HFFc6 (cell line): Measurements from ENCODE around the gene ITGA6. TPM values are rescaled to one million over a fixed set of nuclear protein-coding genes. Genes with fewer than 3 reads are reported as not detected.

Source experiments
- DNase-seq: peaks from one replicate; pipeline ENCODE4 v3.0.0-alpha.2; 2018
- H3K27ac Mint-ChIP-seq: 2 replicates; pipeline ENCODE4 v1.8.0; 2020; ENCODE audit warnings: mild to moderate bottlenecking, mixed read lengths
- H3K27me3 Mint-ChIP-seq: 2 replicates; pipeline ENCODE4 v1.8.0; 2021; ENCODE audit warnings: mild to moderate bottlenecking, moderate library complexity, mixed read lengths; ENCODE audit not compliant: insufficient read depth
- H3K36me3 Mint-ChIP-seq: 2 replicates; pipeline ENCODE4 v1.8.0; 2021; ENCODE audit warnings: low read depth, mixed read lengths
- H3K4me1 Mint-ChIP-seq: 2 replicates; pipeline ENCODE4 v1.8.0; 2020; ENCODE audit warnings: low read depth, mixed read lengths
- H3K4me3 Mint-ChIP-seq: 2 replicates; pipeline ENCODE4 v1.8.0; 2020; ENCODE audit warnings: mild to moderate bottlenecking, moderate library complexity, mixed read lengths
- H3K9me3 Mint-ChIP-seq: 2 replicates; pipeline ENCODE4 v1.8.0; 2020; ENCODE audit warnings: mild to moderate bottlenecking, mixed read lengths
- CTCF ChIP-seq: fragments of 200-600 bp; sonication (generic); IDR thresholded peaks from 2 replicates; pipeline ENCODE4 v1.5.0; 2021; ENCODE audit warnings: antibody characterized with exemption, mild to moderate bottlenecking
- total RNA-seq, 6 experiments: library from RNA; stranded (reverse); fragmentation: NEBNext Ultra II Directional; extraction: Animal tissue kit (Norgen Biotek cat#: 25700); gene quantifications; 2 replicates in 1 of 6; 3 replicates in 5 of 6; pipeline ENCODE4 v1.2.3, GENCODE V29; 2021

The ITGA6 gene
- total RNA-seq, 6 experiments from 2014 or later: 143 to 270 (median 148) TPM

GRCh38 chr2:172465417-172466334 lies 38.3 kb downstream of the ITGA6 start:
- peak; percentile 96 for TF ChIP-seq CTCF
- Mint-ChIP-seq H3K27me3 (peaks cover 2% of the 10 kb centered on the region; the same call in 1 of the 2 replicates), H3K36me3 (no peaks in the 10 kb centered on the region), H3K27ac (peak overlapping the region; percentile 81), H3K4me3 (peak overlapping the region; percentile 80), H3K9me3 (no peaks in the 10 kb centered on the region), H3K4me1 (peaks cover 74% of the 10 kb centered on the region)
- DNase-seq: peak; percentile 88

- no peak overlapping the region for H3K4me3 Mint-ChIP-seq
- H3K27ac Mint-ChIP-seq: no peak overlapping the region
- H3K27me3 Mint-ChIP-seq: peaks cover 2% of the 10 kb centered on the region
- no peaks in the 10 kb centered on the region for H3K9me3 Mint-ChIP-seq
- no peak for DNase-seq
- TF ChIP-seq CTCF: peak; percentile 9; the same call in 1 of the 2 replicates
- H3K4me1 Mint-ChIP-seq: peaks cover 57% of the 10 kb centered on the region
- peaks cover 7% of the 10 kb centered on the region; the same call in 1 of the 2 replicates for H3K36me3 Mint-ChIP-seq
Observed at GRCh38 chr2:172467382-172467781, 40.0 kb downstream of the ITGA6 start.

GRCh38 chr2:172470958-172471922 lies 43.9 kb downstream of the ITGA6 start:
- Mint-ChIP-seq H3K27me3 (no peaks in the 10 kb centered on the region; the same call in 1 of the 2 replicates), H3K27ac (no peak overlapping the region), H3K4me3 (no peak overlapping the region), H3K9me3 (no peaks in the 10 kb centered on the region), H3K4me1 (peaks cover 21% of the 10 kb centered on the region), H3K36me3 (peaks cover 11% of the 10 kb centered on the region)
- TF ChIP-seq CTCF: no peak
- DNase-seq: no peak

- H3K4me3 Mint-ChIP-seq: no peak overlapping the region
- H3K27ac Mint-ChIP-seq: no peak overlapping the region
- peaks cover 11% of the 10 kb centered on the region for H3K4me1 Mint-ChIP-seq
- no peak for TF ChIP-seq CTCF
- peaks cover 11% of the 10 kb centered on the region for H3K36me3 Mint-ChIP-seq
- no peaks in the 10 kb centered on the region; the same call in 1 of the 2 replicates for H3K27me3 Mint-ChIP-seq
- no peaks in the 10 kb centered on the region for H3K9me3 Mint-ChIP-seq
- no peak for DNase-seq
Observed at GRCh38 chr2:172472446-172473033, 45.2 kb downstream of the ITGA6 start.

GRCh38 chr2:172473167-172473566 lies 45.8 kb downstream of the ITGA6 start:
- no peak for TF ChIP-seq CTCF
- Mint-ChIP-seq H3K36me3 (peaks cover 11% of the 10 kb centered on the region), H3K4me1 (peaks cover 11% of the 10 kb centered on the region), H3K4me3 (no peak overlapping the region), H3K27ac (no peak overlapping the region), H3K9me3 (no peaks in the 10 kb centered on the region), H3K27me3 (no peaks in the 10 kb centered on the region; the same call in 1 of the 2 replicates)
- DNase-seq: no peak
